Measurements from ENCODE around the gene MYO16.
"Not testable (repeated sequence)": the region's sequence is repeated elsewhere in the genome, so short reads cannot be mapped to it uniquely, and the experiment has no call there.

Gene MYO16

DNA sequence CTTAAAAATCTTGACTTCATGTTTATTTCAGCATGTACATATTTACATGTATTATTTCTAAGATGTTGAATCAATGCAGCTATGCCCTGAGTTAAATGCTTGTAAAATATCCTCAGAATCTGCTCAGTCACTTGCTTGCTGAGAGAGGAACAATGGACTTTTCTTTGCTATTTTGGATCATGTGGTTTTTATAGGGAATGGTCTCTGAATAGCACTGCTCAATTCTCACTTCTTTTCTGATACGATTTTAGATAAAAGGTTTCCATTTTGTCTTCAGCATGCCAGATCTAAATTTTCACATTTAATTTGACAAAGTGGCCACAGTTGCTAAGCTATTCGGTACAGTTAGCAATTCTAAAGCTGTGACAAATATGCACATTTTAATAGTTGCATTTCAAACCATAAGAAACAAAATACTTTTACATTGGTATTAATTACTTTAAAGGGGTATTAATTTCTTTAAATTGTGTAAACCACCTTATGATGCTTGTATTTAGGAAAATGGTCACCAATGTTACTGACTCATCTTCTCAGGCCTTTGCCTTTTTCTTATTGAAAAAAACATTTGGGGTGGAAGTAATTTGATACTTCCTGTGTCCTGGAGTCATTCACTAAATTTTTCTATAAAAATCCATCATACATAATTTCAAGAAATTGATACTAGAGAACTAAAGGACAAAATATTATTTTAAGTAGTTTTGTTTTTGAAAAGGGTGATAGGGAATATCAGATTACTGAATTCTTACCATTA lies 113.5 kb downstream of the MYO16 start:
- no peak for DNase-seq (ENCODE audit: low read depth in 2 of 2)

DNA sequence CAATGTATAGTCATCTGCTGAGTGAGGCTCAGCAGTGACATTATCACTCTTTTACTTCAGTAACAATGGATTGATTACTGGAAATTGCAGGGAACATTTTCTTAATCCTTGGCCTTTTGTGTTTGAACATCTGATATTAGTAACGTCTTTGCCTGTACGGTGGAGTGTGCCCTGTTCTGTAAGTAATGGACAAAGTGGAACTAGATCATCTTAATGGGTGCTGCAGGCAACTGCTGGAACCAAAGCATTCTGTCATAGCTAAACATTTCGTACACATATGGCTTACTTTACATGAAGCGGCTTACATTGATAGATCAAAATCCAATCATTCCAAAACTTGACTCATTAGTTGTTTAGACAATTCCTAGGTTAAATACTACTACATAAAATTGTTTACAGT lies 114.1 kb downstream of the MYO16 start:
- DNase-seq (ENCODE audit: low read depth in 2 of 2) = no peak

- no peak for DNase-seq (ENCODE audit: low read depth in 2 of 2)
Measured at GRCh38 chr13:108747843-108748242, 118.4 kb downstream of the MYO16 start.

- DNase-seq (ENCODE audit: low read depth in 2 of 2) = no peak
Measured at GRCh38 chr13:108752276-108752675, 122.9 kb downstream of the MYO16 start.

- DNase-seq (ENCODE audit: low read depth in 2 of 2) = no peak
Measured at GRCh38 chr13:108755083-108755482, 125.7 kb downstream of the MYO16 start.

DNA sequence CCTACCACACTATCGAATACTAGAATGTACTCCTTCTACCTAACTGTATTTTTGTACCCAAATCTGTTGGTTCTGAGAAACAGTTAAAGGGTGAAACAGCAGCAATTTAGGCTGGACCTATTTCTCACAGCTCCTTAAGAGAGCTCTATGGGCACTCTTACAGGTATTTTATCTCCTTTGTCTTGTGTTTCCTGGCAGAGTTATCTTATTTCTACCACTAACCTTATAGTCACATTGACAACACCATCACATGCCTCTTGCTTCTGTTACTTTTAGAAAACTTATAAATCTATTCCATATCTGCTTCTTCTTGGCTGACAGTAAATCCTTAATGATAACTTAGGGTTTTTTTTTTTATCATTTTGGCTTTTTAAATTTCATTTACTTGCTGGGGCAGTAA lies 130.7 kb downstream of the MYO16 start:
- DNase-seq (ENCODE audit: low read depth in 2 of 2) = no peak

GRCh38 chr13:108760541-108760940 lies 131.1 kb downstream of the MYO16 start:
- DNase-seq (ENCODE audit: low read depth in 2 of 2) = no peak

GRCh38 chr13:108768035-108768434 lies 138.6 kb downstream of the MYO16 start:
- DNase-seq (ENCODE audit: low read depth in 2 of 2) = no peak

- no peak for DNase-seq (ENCODE audit: low read depth in 2 of 2)
Measured at GRCh38 chr13:108769213-108770070, 140.0 kb downstream of the MYO16 start.

- DNase-seq (ENCODE audit: low read depth in 2 of 2) = no peak
Measured at GRCh38 chr13:108775597-108775996, 146.2 kb downstream of the MYO16 start.

DNA sequence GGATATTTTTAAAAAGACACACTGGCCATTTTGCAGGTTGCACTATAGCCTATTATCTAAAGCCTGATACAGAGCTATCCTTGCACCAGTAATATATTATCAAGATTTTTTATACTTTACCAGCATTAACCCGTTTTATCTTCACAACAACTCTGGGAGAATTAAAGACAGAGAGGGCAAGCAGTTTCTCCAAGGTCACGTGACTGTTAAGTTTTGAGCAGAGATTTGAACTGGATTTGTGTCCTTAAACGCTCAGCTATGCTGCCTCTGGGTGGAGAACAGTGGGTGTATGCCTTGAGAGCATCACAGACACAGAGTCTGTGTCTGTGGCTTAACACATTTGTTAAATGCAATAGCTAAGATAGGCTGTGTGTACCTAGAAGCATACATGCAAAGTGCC lies 147.2 kb downstream of the MYO16 start:
- DNase-seq (ENCODE audit: low read depth in 2 of 2) = no peak

GRCh38 chr13:108777421-108778420 lies 148.3 kb downstream of the MYO16 start:
- DNase-seq (ENCODE audit: low read depth in 2 of 2) = no peak

DNA sequence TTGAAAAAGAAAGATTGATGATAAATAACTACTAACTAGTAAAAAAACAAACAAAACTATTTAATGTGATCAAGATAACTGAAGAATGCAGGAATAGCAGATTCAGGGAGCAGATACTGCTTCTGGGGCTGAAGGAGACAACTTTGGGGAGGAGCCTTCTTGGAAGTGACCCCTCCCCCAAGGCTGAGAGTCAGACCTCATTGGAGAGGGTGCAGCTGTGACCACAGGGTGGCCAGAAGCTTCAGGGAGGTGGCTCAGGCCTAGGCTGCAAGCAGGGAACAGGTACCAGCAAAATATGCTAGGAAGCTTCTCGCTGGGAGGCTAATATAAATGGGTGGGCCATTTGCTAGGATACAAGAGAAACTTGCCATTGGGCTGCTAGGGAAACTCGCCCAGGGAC lies 149.9 kb downstream of the MYO16 start:
- DNase-seq (ENCODE audit: low read depth in 2 of 2) = no peak

DNA sequence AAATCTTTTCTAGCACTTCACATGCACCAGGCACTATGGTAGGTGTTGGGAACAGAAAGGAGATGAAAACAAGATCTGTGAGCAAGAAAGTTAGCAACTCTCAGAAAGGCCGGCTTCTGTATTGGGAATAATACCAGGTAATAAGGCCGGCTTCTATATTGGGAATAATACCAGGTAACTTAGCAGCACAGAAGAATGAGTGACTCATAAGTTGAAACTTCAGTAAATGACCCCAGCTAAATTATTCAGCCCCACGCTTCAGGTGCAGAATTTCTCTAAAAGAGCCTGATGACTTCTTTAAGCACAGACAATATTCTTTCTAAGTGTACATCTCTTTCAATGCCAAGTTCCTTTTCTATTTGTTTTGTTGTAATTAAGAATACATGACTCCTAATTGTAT lies 151.3 kb downstream of the MYO16 start:
- DNase-seq (ENCODE audit: low read depth in 2 of 2) = no peak

DNA sequence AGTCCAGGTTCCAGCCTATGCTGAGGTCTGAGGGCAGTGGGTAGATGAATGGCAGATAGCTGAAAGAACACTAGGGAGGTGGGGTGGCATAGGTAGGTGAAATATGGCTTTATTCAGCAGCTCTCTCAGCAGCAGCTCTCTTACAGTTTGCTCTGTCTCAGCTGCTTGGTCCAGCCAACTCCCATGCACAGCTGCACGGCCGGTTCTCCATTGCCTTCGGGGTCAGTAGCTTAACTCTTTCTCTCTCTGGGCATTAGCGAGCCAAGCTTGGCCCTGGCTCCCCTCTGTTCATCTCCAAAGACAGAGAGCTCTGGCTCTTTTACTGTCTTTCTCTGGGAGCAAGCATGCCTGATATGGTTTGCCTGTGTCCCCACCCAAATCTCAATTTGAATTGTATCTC lies 151.9 kb downstream of the MYO16 start:
- no peak for DNase-seq (ENCODE audit: low read depth in 2 of 2)

DNA sequence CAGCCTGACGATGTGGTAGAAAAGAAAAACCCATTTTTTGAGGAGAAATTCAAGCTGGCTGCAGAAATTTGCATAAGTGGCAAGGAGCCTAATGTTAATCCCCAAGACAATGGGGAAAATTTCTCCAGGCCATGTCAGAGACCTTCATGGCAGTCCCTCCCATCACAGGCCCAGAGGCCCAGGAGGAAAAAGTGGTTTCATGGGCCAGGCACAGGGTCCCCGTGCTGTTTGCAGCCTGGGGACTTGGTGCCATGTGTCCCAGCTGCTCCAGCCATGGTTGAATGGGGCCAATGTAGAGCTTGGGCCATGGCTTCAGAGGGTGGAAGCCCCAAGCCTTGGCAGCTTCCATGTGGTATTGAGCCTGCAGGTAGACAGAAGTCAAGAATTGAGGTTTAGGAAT lies 153.1 kb downstream of the MYO16 start:
- not testable (repeated sequence) for DNase-seq (ENCODE audit: low read depth in 2 of 2)

- DNase-seq (ENCODE audit: low read depth in 2 of 2) = no peak
Measured at GRCh38 chr13:108785844-108786243, 156.4 kb downstream of the MYO16 start.

GRCh38 chr13:108786456-108787200 lies 157.2 kb downstream of the MYO16 start:
- no peak for DNase-seq (ENCODE audit: low read depth in 2 of 2)

- DNase-seq (ENCODE audit: low read depth in 2 of 2) = no peak
Measured at GRCh38 chr13:108787700-108788414, 158.4 kb downstream of the MYO16 start.

- no peak for DNase-seq (ENCODE audit: low read depth in 2 of 2)
Measured at GRCh38 chr13:108789476-108789875, 160.1 kb downstream of the MYO16 start.

DNA sequence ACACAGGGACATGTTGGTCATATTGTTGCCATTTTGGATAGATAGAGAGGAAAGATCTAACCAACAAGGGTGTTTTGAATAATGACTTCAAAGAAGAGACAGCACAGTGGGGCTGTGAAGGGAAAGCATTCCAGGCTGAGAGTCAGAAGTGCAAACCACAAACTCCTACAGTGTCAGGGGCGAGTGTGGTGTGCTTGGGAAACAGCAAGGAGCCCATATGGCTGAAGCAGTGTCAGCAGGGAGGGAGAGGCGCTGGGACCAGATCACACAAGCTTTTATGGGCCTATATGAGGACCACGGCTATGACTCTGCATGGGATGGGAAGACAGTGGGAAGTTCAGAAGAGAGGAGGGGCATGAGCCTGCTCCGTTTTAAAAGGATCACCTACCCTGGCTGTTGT lies 166.4 kb downstream of the MYO16 start:
- no peak for DNase-seq (ENCODE audit: low read depth in 2 of 2)
